Calu3 (cell line): ENCODE results near the gene CFAP65. TPM values are rescaled to one million over a fixed set of nuclear protein-coding genes. Genes with fewer than 3 reads are reported as not detected.
A peak's percentile ranks its signal among the peaks of the same experiment; 100 is the strongest.

Source experiments
- Bru-seq: library from RNA; stranded (reverse); fragments of 400-500 nt; gene quantifications from one replicate; lab custom pipeline; 2021; lab: Mats Ljungman, UMichigan
- BruChase-seq, 2 experiments: library from RNA; stranded (reverse); fragments of 400-500 nt; gene quantifications; one replicate each; lab custom pipeline; 2021; lab: Mats Ljungman, UMichigan
- BruUV-seq: library from RNA; stranded (reverse); fragments of 400-500 nt; replicated peaks from 2 replicates; lab custom pipeline; 2021; lab: Mats Ljungman, UMichigan
- CTCF ChIA-PET: fragments of 300-600 bp; sonication (Branson Sonifier 250); formaldehyde crosslinking; loops from one replicate; lab custom pipeline; 2022; ENCODE audit warnings: antibody characterized with exemption; lab: Charles Lee
- DNase-seq: peaks from one replicate; pipeline ENCODE4 v3.0.0; 2022
- H3K27ac Mint-ChIP-seq: one replicate; pipeline ENCODE4 v1.8.0; 2022; ENCODE audit warnings: mixed read lengths; ENCODE audit not compliant: unreplicated experiment
- H3K27me3 Mint-ChIP-seq: one replicate; pipeline ENCODE4 v1.8.0; 2022; ENCODE audit warnings: mixed read lengths; ENCODE audit not compliant: unreplicated experiment
- H3K36me3 Mint-ChIP-seq: one replicate; pipeline ENCODE4 v1.8.0; 2022; ENCODE audit warnings: mild to moderate bottlenecking, moderate library complexity, mixed read lengths; ENCODE audit not compliant: insufficient read depth, unreplicated experiment
- H3K4me1 Mint-ChIP-seq: one replicate; pipeline ENCODE4 v1.8.0; 2022; ENCODE audit warnings: mild to moderate bottlenecking, low read depth, mixed read lengths; ENCODE audit not compliant: unreplicated experiment
- H3K4me3 Mint-ChIP-seq: one replicate; pipeline ENCODE4 v1.8.0; 2022; ENCODE audit warnings: mild to moderate bottlenecking, low read depth, moderate library complexity, mixed read lengths; ENCODE audit not compliant: unreplicated experiment
- H3K9me3 Mint-ChIP-seq: one replicate; pipeline ENCODE4 v1.8.0; 2022; ENCODE audit warnings: low read depth, mixed read lengths; ENCODE audit not compliant: unreplicated experiment
- CTCF ChIP-seq: fragments of 200-600 bp; IDR thresholded peaks from one replicate; pipeline ENCODE4 v1.8.0; 2022; ENCODE audit warnings: antibody characterized with exemption; ENCODE audit not compliant: unreplicated experiment
- intact Hi-C: fragments of 100-400 bp; cut with micrococcal nuclease; formaldehyde crosslinking; loops from one replicate; pipeline ENCODE4 v1.10.0; 2022; ENCODE audit not compliant: unreplicated experiment
- long read RNA-seq: library from polyadenylated mRNA; stranded (forward); transcript quantifications from one replicate; pipeline ENCODE4 v2.0.0, GENCODE V29; 2022
- total RNA-seq: library from RNA; stranded (reverse); gene quantifications from 2 replicates; pipeline ENCODE4 v1.2.3, GENCODE V29; 2022

Gene CFAP65
- total RNA-seq (0.68 and 1.3 TPM in 2 replicates), Bru-seq, nascent RNA (percentile 23 among the genes with signal in this experiment), BruChase-seq, experiment 1, labeled RNA remaining after a 6-hour chase (percentile 19 among the genes with signal in this experiment), BruChase-seq, experiment 2, labeled RNA remaining after a 2-hour chase (percentile 21 among the genes with signal in this experiment)
- long read RNA-seq, partial matches to known transcripts: 1 of 2 reads
- long read RNA-seq, other reads (novel, unspliced or antisense): 1 of 2 reads

GRCh38 chr2:219041252-219041651, at the start of gene CFAP65:
TSS of gene CFAP65 (minus strand) at chr2:219041516. CDS start at chr2:219039048, 2,468 bp downstream.
- Mint-ChIP-seq H3K4me3 (peak within 1 kb of the TSS; percentile 74), H3K4me1 (peaks cover 41% of the 10 kb centered on the region), H3K36me3 (peaks cover 6% of the 10 kb centered on the region), H3K27me3 (no peaks in the 10 kb centered on the region), H3K9me3 (no peaks in the 10 kb centered on the region), H3K27ac (peak within 1 kb of the TSS; percentile 18)
- TF ChIP-seq CTCF: no peak
- CTCF ChIA-PET: interaction anchor here (0.7 to 3.2 kb wide), 3 partner anchors 12 to 116 kb away, joined by 3 to 20 read pairs (median 4); no protein-coding TSS in a partner anchor
- no TSS peak for BruUV-seq
- intact Hi-C loops: no loop called here
- peak; percentile 77 for DNase-seq

GRCh38 chr2:219090436-219091299, 49.4 kb upstream of the CFAP65 start:
- intact Hi-C loops: no loop called here
- TF ChIP-seq CTCF: no peak
- CTCF ChIA-PET: interaction anchor here (0.6 to 0.7 kb wide), 2 partner anchors 17 to 63 kb away, joined by 3 read pairs; no protein-coding TSS in a partner anchor
- Mint-ChIP-seq H3K27me3 (no peaks in the 10 kb centered on the region), H3K4me1 (peaks cover 9% of the 10 kb centered on the region), H3K27ac (no peak overlapping the region), H3K4me3 (no peak overlapping the region), H3K36me3 (no peaks in the 10 kb centered on the region), H3K9me3 (peaks cover 3% of the 10 kb centered on the region)
- DNase-seq: no peak
- no TSS peak for BruUV-seq

- H3K36me3 Mint-ChIP-seq: no peaks in the 10 kb centered on the region
- CTCF ChIA-PET: interaction anchor here (0.9 to 2.0 kb wide), 2 partner anchors 10 to 192 kb away, joined by 3 to 4 read pairs; no protein-coding TSS in a partner anchor
- no peak overlapping the region for H3K4me3 Mint-ChIP-seq
- TF ChIP-seq CTCF: no peak
- no TSS peak for BruUV-seq
- H3K4me1 Mint-ChIP-seq: peaks cover 9% of the 10 kb centered on the region
- no peak overlapping the region for H3K27ac Mint-ChIP-seq
- DNase-seq: no peak
- no peaks in the 10 kb centered on the region for H3K27me3 Mint-ChIP-seq
- peaks cover 3% of the 10 kb centered on the region for H3K9me3 Mint-ChIP-seq
- intact Hi-C loops: no loop called here
Measured at GRCh38 chr2:219089330-219089729, 48.0 kb upstream of the CFAP65 start.

GRCh38 chr2:219087848-219088247, 46.5 kb upstream of the CFAP65 start:
- no peak overlapping the region for H3K27ac Mint-ChIP-seq
- no peaks in the 10 kb centered on the region for H3K27me3 Mint-ChIP-seq
- H3K4me1 Mint-ChIP-seq: peaks cover 9% of the 10 kb centered on the region
- H3K36me3 Mint-ChIP-seq: no peaks in the 10 kb centered on the region
- no peak overlapping the region for H3K4me3 Mint-ChIP-seq
- no peak for DNase-seq
- no peak for TF ChIP-seq CTCF
- intact Hi-C loops: no loop called here
- CTCF ChIA-PET: interaction anchor here (2.0 kb wide), 1 partner anchor 12 kb away, joined by 4 read pairs; no protein-coding TSS in a partner anchor
- peaks cover 3% of the 10 kb centered on the region for H3K9me3 Mint-ChIP-seq
- no TSS peak for BruUV-seq
